ENCODE results near the gene SORCS3.

Gene SORCS3

GRCh38 chr10:105197598-105198364, 556.7 kb downstream of the SORCS3 start:
- no peak for DNase-seq

- no peak for DNase-seq
These were observed 565.5 kb downstream of the SORCS3 start for GRCh38 chr10:105206616-105207015.

GRCh38 chr10:105207476-105207995, 566.4 kb downstream of the SORCS3 start:
- no peak for DNase-seq

GRCh38 chr10:105210546-105210945, 569.5 kb downstream of the SORCS3 start:
- DNase-seq: no peak

GRCh38 chr10:105237685-105238084, 596.6 kb downstream of the SORCS3 start:
- no peak for DNase-seq

- DNase-seq: no peak
These were observed 598.5 kb downstream of the SORCS3 start for GRCh38 chr10:105239311-105240219.

GRCh38 chr10:105241254-105241653, 600.2 kb downstream of the SORCS3 start:
- no peak for DNase-seq

GRCh38 chr10:105243381-105243780, 602.3 kb downstream of the SORCS3 start:
- no peak for DNase-seq

GRCh38 chr10:105243825-105244224, 602.7 kb downstream of the SORCS3 start:
- no peak for DNase-seq

GRCh38 chr10:105247831-105248499, 606.9 kb downstream of the SORCS3 start:
- no peak for DNase-seq

- DNase-seq: no peak
These were observed 611.8 kb downstream of the SORCS3 start for GRCh38 chr10:105252911-105253310.

- DNase-seq: no peak
These were observed 612.6 kb downstream of the SORCS3 start for GRCh38 chr10:105253515-105254212.

- DNase-seq: no peak
These were observed 617.1 kb downstream of the SORCS3 start for GRCh38 chr10:105258036-105258673.

- DNase-seq: no peak
These were observed 617.6 kb downstream of the SORCS3 start for GRCh38 chr10:105258674-105259065.

- no peak for DNase-seq
These were observed 618.1 kb downstream of the SORCS3 start for GRCh38 chr10:105259201-105259600.

- DNase-seq: no peak
These were observed 621.6 kb downstream of the SORCS3 start for GRCh38 chr10:105262666-105263065.

- no peak for DNase-seq
These were observed 626.0 kb downstream of the SORCS3 start for GRCh38 chr10:105266966-105267539.

GRCh38 chr10:105268961-105269360, 627.9 kb downstream of the SORCS3 start:
- DNase-seq: no peak

GRCh38 chr10:105269689-105270088, 628.6 kb downstream of the SORCS3 start:
- DNase-seq: no peak

- no peak for DNase-seq
These were observed 633.5 kb downstream of the SORCS3 start for GRCh38 chr10:105274556-105275070.

- no peak for DNase-seq
These were observed 637.3 kb downstream of the SORCS3 start for GRCh38 chr10:105278439-105278838.

Data from CD4-positive, alpha-beta T cell treated with Interleukin-21 for 1 hour (primary cell).